Sigmoid colon (tissue), 7 donors: ENCODE data around the gene RASSF4. TPM values are rescaled to one million over a fixed set of nuclear protein-coding genes. Genes with fewer than 3 reads are reported as not detected.

Source experiments
- DNase-seq: peaks from one replicate; pipeline ENCODE4 v3.0.0-alpha.2; 2019
- H3K27ac ChIP-seq, 4 donors: fragments of 200-600 bp; sonication (generic); one replicate each; pipeline ENCODE4 v1.5.1; 2016 to 2019; ENCODE audit warnings: mild to moderate bottlenecking in 1 of 4
- H3K27me3 ChIP-seq, 3 donors: fragments of 200-600 bp; sonication (generic); one replicate each; pipeline ENCODE4 v1.5.1; 2019; ENCODE audit warnings: mild to moderate bottlenecking in 1 of 3
- H3K36me3 ChIP-seq, 4 donors: fragments of 200-600 bp; sonication (generic); one replicate each; pipeline ENCODE4 v1.5.1; 2016 to 2019
- H3K4me1 ChIP-seq, 4 donors: fragments of 200-600 bp; sonication (generic); one replicate each; pipeline ENCODE4 v1.5.1; 2017 to 2019
- H3K4me3 ChIP-seq, 4 donors: fragments of 200-600 bp; sonication (generic); one replicate each; pipeline ENCODE4 v1.5.1; 2017 to 2019; ENCODE audit warnings: mild to moderate bottlenecking in 2 of 4, moderate library complexity in 1 of 4
- H3K9me3 ChIP-seq, 4 donors: fragments of 200-600 bp in 3 of 4; sonication (generic) in 3 of 4; one replicate each; pipeline versions ENCODE4 v1.5.1 to v1.6.1; 2013 to 2019
- CTCF ChIP-seq, 4 experiments: fragments of 450-650 bp in 3 of 4; fragments of 200-600 bp in 1 of 4; IDR thresholded peaks; one replicate each; pipeline ENCODE4 v1.5.1; 2016 to 2019; ENCODE audit warnings: antibody characterized with exemption in 4 of 4, mild to moderate bottlenecking in 3 of 4, moderate library complexity in 2 of 4
- EP300 ChIP-seq, 4 donors: sonication (generic); formaldehyde crosslinking; IDR thresholded peaks; one replicate each; pipeline ENCODE4 v1.6.1; 2017; ENCODE audit warnings: antibody characterized with exemption in 4 of 4
- POLR2A ChIP-seq, 2 donors: fragments of 450-650 bp; IDR thresholded peaks; one replicate each; pipeline ENCODE4 v1.6.1; 2016; ENCODE audit warnings: antibody characterized with exemption in 2 of 2, mild to moderate bottlenecking in 2 of 2, moderate library complexity in 2 of 2
- POLR2AphosphoS5 ChIP-seq, 4 donors: sonication (generic); formaldehyde crosslinking; IDR thresholded peaks; one replicate each; pipeline ENCODE4 v1.6.1; 2017; ENCODE audit warnings: antibody characterized with exemption in 4 of 4
- WGBS, 2 donors: extraction: QIAGEN DNeasy Blood & Tissue Kit; methylation state at CpG; one replicate each; pipeline ENCODE4 v1.1.7; 2013; 5-methylcytosine and 5-hydroxymethylcytosine counted together
- intact Hi-C: fragments of 100-400 bp; cut with DNase I; formaldehyde crosslinking; loops from one replicate; pipeline ENCODE4 v1.15.1; 2023
- polyA plus RNA-seq, 3 donors: library from polyadenylated mRNA; stranded (reverse); fragments of 200-250 nt; gene quantifications; one replicate each; pipeline ENCODE4 v1.2.3, GENCODE V29; 2013
- total RNA-seq, 4 donors: library from RNA; depleted of rRNA; stranded (reverse); fragments of >200 nt; gene quantifications; one replicate each; pipeline ENCODE4 v1.1.0, GENCODE V29; 2016
- donor health status: healthy with polysubstance abuse.
- donor health status: Bipolar disorder and iron deficiency.
- donor health status: healthy.

Gene RASSF4
- total and polyA plus RNA-seq, 7 donors, result 7.8 to 61.7 (median 23.2) TPM

- peak overlapping the region; percentile 58 to 93 (median 75) for H3K27ac ChIP-seq
- intact Hi-C loops, result no loop called here
- DNase-seq, result peak; percentile 83
- no peaks in the 10 kb centered on the region for H3K9me3 ChIP-seq
- peaks cover 0 to 47% (median 19%) of the 10 kb centered on the region in 4 donors for H3K4me1 ChIP-seq
- no peaks in the 10 kb centered on the region for H3K27me3 ChIP-seq
- H3K36me3 ChIP-seq, result peaks cover 3 to 34% (median 11%) of the 10 kb centered on the region in 4 donors
- peak overlapping the region in 1 of 4 donors; percentile 8 for H3K4me3 ChIP-seq
- 39 to 74% methylated on average over 3 of the region's 3 CpGs for WGBS, 2 donors
- TF ChIP-seq POLR2A (IDR thresholded peaks at IDR 0.05), result no peak
- TF ChIP-seq POLR2AphosphoS5 (IDR thresholded peaks at IDR 0.05), result peak in 1 of 4 donors; percentile 39
Measured at GRCh38 chr10:44968091-44968490, 8.5 kb downstream of the RASSF4 start.

GRCh38 chr10:44968500-44969400 lies 9.1 kb downstream of the RASSF4 start:
- WGBS, 2 donors, result 64 to 85% methylated on average over 11 of the region's 11 CpGs
- no peaks in the 10 kb centered on the region for H3K27me3 ChIP-seq
- peak overlapping the region; percentile 58 to 93 (median 75) for H3K27ac ChIP-seq
- H3K4me3 ChIP-seq, result peak overlapping the region in 1 of 4 donors; percentile 8
- peak; percentile 62 for DNase-seq
- intact Hi-C loops, result no loop called here
- TF ChIP-seq EP300 (IDR thresholded peaks at IDR 0.05) (no peak), POLR2AphosphoS5 (IDR thresholded peaks at IDR 0.05) (no peak), CTCF (IDR thresholded peaks at IDR 0.05) (no peak)
- no peaks in the 10 kb centered on the region for H3K9me3 ChIP-seq
- peaks cover 0 to 42% (median 24%) of the 10 kb centered on the region in 4 donors for H3K4me1 ChIP-seq
- peaks cover 3 to 35% (median 11%) of the 10 kb centered on the region in 4 donors for H3K36me3 ChIP-seq

- TF ChIP-seq EP300 (IDR thresholded peaks at IDR 0.05), result no peak
- no peak for TF ChIP-seq POLR2A (IDR thresholded peaks at IDR 0.05)
- no peak for TF ChIP-seq CTCF (IDR thresholded peaks at IDR 0.05)
- TF ChIP-seq POLR2AphosphoS5 (IDR thresholded peaks at IDR 0.05), result no peak
- DNase-seq, result no peak
- WGBS, 2 donors, result 97% methylated on average over 9 of the region's 9 CpGs
- peaks cover 0 to 42% (median 27%) of the 10 kb centered on the region in 4 donors for H3K4me1 ChIP-seq
- peak overlapping the region in 1 of 4 donors; percentile 93 for H3K27ac ChIP-seq
- intact Hi-C loops, result no loop called here
- H3K36me3 ChIP-seq, result peaks cover 3 to 35% (median 11%) of the 10 kb centered on the region in 4 donors
- no peaks in the 10 kb centered on the region for H3K27me3 ChIP-seq
- no peak overlapping the region for H3K4me3 ChIP-seq
- no peaks in the 10 kb centered on the region for H3K9me3 ChIP-seq
Measured at GRCh38 chr10:44969854-44970253, 10.3 kb downstream of the RASSF4 start.

GRCh38 chr10:44970812-44971395 lies 11.3 kb downstream of the RASSF4 start:
- no peaks in the 10 kb centered on the region for H3K27me3 ChIP-seq
- peak overlapping the region in 1 of 4 donors; percentile 2 for H3K27ac ChIP-seq
- peaks cover 3 to 35% (median 11%) of the 10 kb centered on the region in 4 donors for H3K36me3 ChIP-seq
- H3K9me3 ChIP-seq, result no peaks in the 10 kb centered on the region
- H3K4me3 ChIP-seq, result no peak overlapping the region
- WGBS, 2 donors, result 89 to 93% methylated on average over 8 of the region's 8 CpGs
- peaks cover 0 to 45% (median 34%) of the 10 kb centered on the region in 4 donors for H3K4me1 ChIP-seq
- DNase-seq, result no peak
- intact Hi-C loops, result no loop called here
- TF ChIP-seq EP300 (IDR thresholded peaks at IDR 0.05) (no peak), POLR2AphosphoS5 (IDR thresholded peaks at IDR 0.05) (no peak), POLR2A (IDR thresholded peaks at IDR 0.05) (no peak), CTCF (IDR thresholded peaks at IDR 0.05) (no peak)

GRCh38 chr10:44971434-44971833 lies 11.8 kb downstream of the RASSF4 start:
- H3K27me3 ChIP-seq, result no peaks in the 10 kb centered on the region
- H3K27ac ChIP-seq, result peak overlapping the region in 1 of 4 donors; percentile 2
- peaks cover 0 to 45% (median 37%) of the 10 kb centered on the region in 4 donors for H3K4me1 ChIP-seq
- no peaks in the 10 kb centered on the region for H3K9me3 ChIP-seq
- TF ChIP-seq CTCF (IDR thresholded peaks at IDR 0.05) (no peak), POLR2AphosphoS5 (IDR thresholded peaks at IDR 0.05) (no peak), POLR2A (IDR thresholded peaks at IDR 0.05) (no peak), EP300 (IDR thresholded peaks at IDR 0.05) (no peak)
- intact Hi-C loops, result no loop called here
- H3K4me3 ChIP-seq, result no peak overlapping the region
- peak; percentile 65 for DNase-seq
- WGBS, 2 donors, result 91 to 93% methylated on average over 11 of the region's 11 CpGs
- peaks cover 3 to 36% (median 11%) of the 10 kb centered on the region in 4 donors for H3K36me3 ChIP-seq
